A549 (cell line): ENCODE results near the gene NUDT1.

Experiments used
- BHLHE40 ChIP-seq: IDR thresholded peaks from 2 replicates; pipeline ENCODE4 v1.6.1; 2012; ENCODE audit warnings: low read depth, low read length, inconsistent platforms
- EHF ChIP-seq: fragments of 250-450 bp; sonication (Bioruptor Pico); IDR thresholded peaks from 2 replicates; pipeline ENCODE4 v1.5.0; 2020; ENCODE audit warnings: mild to moderate bottlenecking
- EP300 ChIP-seq, 2 experiments: fragments of >200 bp; sonication (Bioruptor Twin); formaldehyde crosslinking; IDR thresholded peaks; 2 replicates in 1 of 2; 3 replicates in 1 of 2; pipeline ENCODE4 v1.6.1; 2016 to 2017
- ESRRA ChIP-seq: fragments of 150-350 bp; IDR thresholded peaks from 2 replicates; pipeline ENCODE4 v1.6.1; 2014; ENCODE audit warnings: mild to moderate bottlenecking, low read length, borderline replicate concordance
- FOSL2 ChIP-seq, 2 experiments: fragments of 450-650 bp in 1 of 2; fragments of >200 bp in 1 of 2; sonication (Bioruptor Twin) in 1 of 2; formaldehyde crosslinking; IDR thresholded peaks; 2 replicates each; pipeline versions ENCODE4 v1.5.0 to v1.6.1; 2016 to 2020; ENCODE audit warnings: mild to moderate bottlenecking in 1 of 2, moderate library complexity in 1 of 2
- JUNB ChIP-seq: fragments of >200 bp; sonication (Bioruptor Twin); formaldehyde crosslinking; IDR thresholded peaks from 2 replicates; pipeline ENCODE4 v1.6.1; 2016
- POLR2A ChIP-seq: IDR thresholded peaks from 2 replicates; pipeline ENCODE4 v1.6.1; 2012; ENCODE audit warnings: mild to moderate bottlenecking, low read length
- SMC3 ChIP-seq: fragments of >200 bp; sonication (Bioruptor Twin); formaldehyde crosslinking; IDR thresholded peaks from 3 replicates; pipeline ENCODE4 v1.6.1; 2018; ENCODE audit warnings: inconsistent platforms
- ZFP36 ChIP-seq: fragments of 450-650 bp; IDR thresholded peaks from 2 replicates; pipeline ENCODE4 v1.6.1; 2014; ENCODE audit warnings: borderline replicate concordance; ENCODE audit not compliant: partially characterized antibody
- TF ChIP-seq, protein P1 (sequence below): fragments of >200 bp; sonication (Bioruptor Twin); formaldehyde crosslinking; IDR thresholded peaks from 3 replicates; pipeline ENCODE4 v1.5.1; 2016
- TF ChIP-seq, protein P2 (sequence below): fragments of 150-350 bp; IDR thresholded peaks from 2 replicates; pipeline ENCODE4 v1.6.1; 2014; ENCODE audit warnings: low read depth, mild to moderate bottlenecking, low read length
- TF ChIP-seq, protein P3 (sequence below): fragments of 200-600 bp; sonication (generic); IDR thresholded peaks from 2 replicates; pipeline ENCODE4 v1.6.1; 2016; ENCODE audit warnings: antibody characterized with exemption, mild to moderate bottlenecking, moderate library complexity

DNA sequence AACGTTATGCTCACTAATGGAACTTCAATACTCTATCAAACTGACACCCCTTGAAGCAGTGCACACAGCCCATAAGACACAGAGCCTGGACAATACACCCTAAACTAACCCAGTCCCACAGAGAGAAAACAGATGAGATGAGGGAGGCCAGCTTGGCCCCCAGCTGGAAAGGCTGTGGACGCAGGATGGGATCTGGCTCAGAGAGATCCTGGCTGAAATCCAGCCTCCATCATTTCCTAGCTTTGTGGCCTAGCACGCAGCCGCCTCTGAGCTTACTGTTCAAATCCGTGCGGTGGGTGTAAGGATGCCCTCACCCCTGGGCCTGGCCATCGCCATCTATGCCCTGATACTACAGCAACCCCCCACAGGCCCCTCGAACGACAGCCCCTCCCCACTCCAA, 39.5 kb downstream of the NUDT1 start:
- TF ChIP-seq, protein P1, sequence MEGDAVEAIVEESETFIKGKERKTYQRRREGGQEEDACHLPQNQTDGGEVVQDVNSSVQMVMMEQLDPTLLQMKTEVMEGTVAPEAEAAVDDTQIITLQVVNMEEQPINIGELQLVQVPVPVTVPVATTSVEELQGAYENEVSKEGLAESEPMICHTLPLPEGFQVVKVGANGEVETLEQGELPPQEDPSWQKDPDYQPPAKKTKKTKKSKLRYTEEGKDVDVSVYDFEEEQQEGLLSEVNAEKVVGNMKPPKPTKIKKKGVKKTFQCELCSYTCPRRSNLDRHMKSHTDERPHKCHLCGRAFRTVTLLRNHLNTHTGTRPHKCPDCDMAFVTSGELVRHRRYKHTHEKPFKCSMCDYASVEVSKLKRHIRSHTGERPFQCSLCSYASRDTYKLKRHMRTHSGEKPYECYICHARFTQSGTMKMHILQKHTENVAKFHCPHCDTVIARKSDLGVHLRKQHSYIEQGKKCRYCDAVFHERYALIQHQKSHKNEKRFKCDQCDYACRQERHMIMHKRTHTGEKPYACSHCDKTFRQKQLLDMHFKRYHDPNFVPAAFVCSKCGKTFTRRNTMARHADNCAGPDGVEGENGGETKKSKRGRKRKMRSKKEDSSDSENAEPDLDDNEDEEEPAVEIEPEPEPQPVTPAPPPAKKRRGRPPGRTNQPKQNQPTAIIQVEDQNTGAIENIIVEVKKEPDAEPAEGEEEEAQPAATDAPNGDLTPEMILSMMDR: no peak
- TF ChIP-seq, protein P2, sequence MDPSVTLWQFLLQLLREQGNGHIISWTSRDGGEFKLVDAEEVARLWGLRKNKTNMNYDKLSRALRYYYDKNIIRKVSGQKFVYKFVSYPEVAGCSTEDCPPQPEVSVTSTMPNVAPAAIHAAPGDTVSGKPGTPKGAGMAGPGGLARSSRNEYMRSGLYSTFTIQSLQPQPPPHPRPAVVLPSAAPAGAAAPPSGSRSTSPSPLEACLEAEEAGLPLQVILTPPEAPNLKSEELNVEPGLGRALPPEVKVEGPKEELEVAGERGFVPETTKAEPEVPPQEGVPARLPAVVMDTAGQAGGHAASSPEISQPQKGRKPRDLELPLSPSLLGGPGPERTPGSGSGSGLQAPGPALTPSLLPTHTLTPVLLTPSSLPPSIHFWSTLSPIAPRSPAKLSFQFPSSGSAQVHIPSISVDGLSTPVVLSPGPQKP: no peak
- TF ChIP-seq EP300 (IDR thresholded peaks at IDR 0.05): no peak
- no peak for TF ChIP-seq JUNB
- TF ChIP-seq, protein P3, sequence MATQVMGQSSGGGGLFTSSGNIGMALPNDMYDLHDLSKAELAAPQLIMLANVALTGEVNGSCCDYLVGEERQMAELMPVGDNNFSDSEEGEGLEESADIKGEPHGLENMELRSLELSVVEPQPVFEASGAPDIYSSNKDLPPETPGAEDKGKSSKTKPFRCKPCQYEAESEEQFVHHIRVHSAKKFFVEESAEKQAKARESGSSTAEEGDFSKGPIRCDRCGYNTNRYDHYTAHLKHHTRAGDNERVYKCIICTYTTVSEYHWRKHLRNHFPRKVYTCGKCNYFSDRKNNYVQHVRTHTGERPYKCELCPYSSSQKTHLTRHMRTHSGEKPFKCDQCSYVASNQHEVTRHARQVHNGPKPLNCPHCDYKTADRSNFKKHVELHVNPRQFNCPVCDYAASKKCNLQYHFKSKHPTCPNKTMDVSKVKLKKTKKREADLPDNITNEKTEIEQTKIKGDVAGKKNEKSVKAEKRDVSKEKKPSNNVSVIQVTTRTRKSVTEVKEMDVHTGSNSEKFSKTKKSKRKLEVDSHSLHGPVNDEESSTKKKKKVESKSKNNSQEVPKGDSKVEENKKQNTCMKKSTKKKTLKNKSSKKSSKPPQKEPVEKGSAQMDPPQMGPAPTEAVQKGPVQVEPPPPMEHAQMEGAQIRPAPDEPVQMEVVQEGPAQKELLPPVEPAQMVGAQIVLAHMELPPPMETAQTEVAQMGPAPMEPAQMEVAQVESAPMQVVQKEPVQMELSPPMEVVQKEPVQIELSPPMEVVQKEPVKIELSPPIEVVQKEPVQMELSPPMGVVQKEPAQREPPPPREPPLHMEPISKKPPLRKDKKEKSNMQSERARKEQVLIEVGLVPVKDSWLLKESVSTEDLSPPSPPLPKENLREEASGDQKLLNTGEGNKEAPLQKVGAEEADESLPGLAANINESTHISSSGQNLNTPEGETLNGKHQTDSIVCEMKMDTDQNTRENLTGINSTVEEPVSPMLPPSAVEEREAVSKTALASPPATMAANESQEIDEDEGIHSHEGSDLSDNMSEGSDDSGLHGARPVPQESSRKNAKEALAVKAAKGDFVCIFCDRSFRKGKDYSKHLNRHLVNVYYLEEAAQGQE: no peak
- no peak for TF ChIP-seq EHF (CRISPR knock-in tag)
- TF ChIP-seq ESRRA: no peak
- TF ChIP-seq SMC3: no peak
- no peak for TF ChIP-seq POLR2A
- TF ChIP-seq FOSL2 (IDR thresholded peaks at IDR 0.05): no peak
- no peak for TF ChIP-seq FOSL2 (CRISPR knock-in tag; IDR thresholded peaks at IDR 0.05)
- no peak for TF ChIP-seq BHLHE40
- TF ChIP-seq ZFP36: no peak
